MCF 10A (cell line): Measurements from ENCODE around the gene MEF2D. TPM values are rescaled to one million over a fixed set of nuclear protein-coding genes. Genes with fewer than 3 reads are reported as not detected.

Source experiments
- BruUV-seq: library from RNA; stranded (reverse); fragments of 400-500 nt; replicated peaks from 2 replicates; lab custom pipeline; 2021; lab: Mats Ljungman, UMichigan
- CTCF ChIA-PET: fragments of 300-600 bp; sonication (Branson Sonifier 250); formaldehyde crosslinking; extraction: SDS; loops from one replicate; lab custom pipeline; 2021; ENCODE audit warnings: antibody characterized with exemption, inconsistent platforms; lab: Yijun Ruan, JAX
- POLR2A ChIA-PET: fragments of 300-600, 350-650 bp; sonication (Branson Sonifier 250); formaldehyde crosslinking; extraction: SDS; loops from one replicate; lab custom pipeline; 2020; ENCODE audit warnings: antibody characterized with exemption, inconsistent platforms; lab: Yijun Ruan, JAX
- DNase-seq: peaks from one replicate; pipeline ENCODE4 v3.0.0-alpha.2; 2018; ENCODE audit not compliant: unreplicated experiment
- H3K27ac Mint-ChIP-seq: one replicate; pipeline ENCODE4 v1.8.0; 2022; ENCODE audit warnings: mild to moderate bottlenecking, low read depth, mixed read lengths; ENCODE audit not compliant: unreplicated experiment
- H3K27me3 Mint-ChIP-seq: one replicate; pipeline ENCODE4 v1.8.0; 2022; ENCODE audit warnings: mixed read lengths; ENCODE audit not compliant: insufficient read depth, unreplicated experiment
- H3K36me3 Mint-ChIP-seq: one replicate; pipeline ENCODE4 v1.8.0; 2022; ENCODE audit warnings: mild to moderate bottlenecking, moderate library complexity, mixed read lengths; ENCODE audit not compliant: insufficient read depth, unreplicated experiment
- H3K4me1 Mint-ChIP-seq: one replicate; pipeline ENCODE4 v1.8.0; 2022; ENCODE audit warnings: mixed read lengths; ENCODE audit not compliant: insufficient read depth, unreplicated experiment
- H3K4me3 Mint-ChIP-seq: one replicate; pipeline ENCODE4 v1.8.0; 2022; ENCODE audit warnings: mild to moderate bottlenecking, moderate library complexity, mixed read lengths; ENCODE audit not compliant: unreplicated experiment
- H3K9me3 Mint-ChIP-seq: one replicate; pipeline ENCODE4 v1.8.0; 2022; ENCODE audit warnings: mixed read lengths; ENCODE audit not compliant: unreplicated experiment
- CTCF ChIP-seq: fragments of 200-600 bp; IDR thresholded peaks from one replicate; pipeline ENCODE4 v1.8.0; 2022; ENCODE audit warnings: antibody characterized with exemption, mild to moderate bottlenecking; ENCODE audit not compliant: unreplicated experiment
- intact Hi-C: fragments of 100-400 bp; cut with micrococcal nuclease; formaldehyde crosslinking; loops from 2 replicates; pipeline ENCODE4 v1.14.1; 2022
- total RNA-seq: library from RNA; stranded (reverse); gene quantifications from 2 replicates; pipeline ENCODE4 v1.2.3, GENCODE V29; 2022

MEF2D gene
- total RNA-seq, 1 experiment from 2014 or later = 113 TPM

GRCh38 chr1:156435545-156436140, 64.9 kb downstream of the MEF2D start:
- no peaks in the 10 kb centered on the region for H3K9me3 Mint-ChIP-seq
- H3K36me3 Mint-ChIP-seq = no peaks in the 10 kb centered on the region
- H3K4me3 Mint-ChIP-seq = no peak overlapping the region
- ChIA-PET CTCF (interaction anchor here (6.7 kb wide), 1 partner anchor 50 kb away, joined by 76 read pairs; no protein-coding TSS in a partner anchor), POLR2A (interaction anchor here (1.2 kb wide), 1 partner anchor 57 kb away, joined by 3 read pairs; no protein-coding TSS in a partner anchor)
- peaks cover 99% of the 10 kb centered on the region for H3K27me3 Mint-ChIP-seq
- H3K4me1 Mint-ChIP-seq = no peaks in the 10 kb centered on the region
- no peak for DNase-seq
- BruUV-seq = no TSS peak
- no peak overlapping the region for H3K27ac Mint-ChIP-seq
- intact Hi-C loops = no loop called here
- TF ChIP-seq CTCF = no peak

- CTCF ChIA-PET = interaction anchor here (1.0 to 6.7 kb wide), 3 partner anchors 11 to 133 kb away, joined by 3 to 76 read pairs (median 46); no protein-coding TSS in a partner anchor
- BruUV-seq = no TSS peak
- no peaks in the 10 kb centered on the region for H3K4me1 Mint-ChIP-seq
- H3K9me3 Mint-ChIP-seq = no peaks in the 10 kb centered on the region
- H3K4me3 Mint-ChIP-seq = no peak overlapping the region
- no peaks in the 10 kb centered on the region for H3K36me3 Mint-ChIP-seq
- TF ChIP-seq CTCF = no peak
- intact Hi-C loops = no loop called here
- peaks cover 99% of the 10 kb centered on the region for H3K27me3 Mint-ChIP-seq
- no peak for DNase-seq
- H3K27ac Mint-ChIP-seq = no peak overlapping the region
- POLR2A ChIA-PET = interaction anchor here (0.5 to 1.2 kb wide), 2 partner anchors 56 to 502 kb away, joined by 3 read pairs; no protein-coding TSS in a partner anchor
These were observed 65.5 kb downstream of the MEF2D start for GRCh38 chr1:156434989-156435544.

GRCh38 chr1:156433602-156434001, 67.0 kb downstream of the MEF2D start:
- H3K4me1 Mint-ChIP-seq = no peaks in the 10 kb centered on the region
- ChIA-PET POLR2A (no interaction called here), CTCF (interaction anchor here (0.7 to 6.7 kb wide), 5 partner anchors 12 to 636 kb away, joined by 3 to 76 read pairs (median 5); no protein-coding TSS in a partner anchor)
- intact Hi-C loops = no loop called here
- H3K36me3 Mint-ChIP-seq = no peaks in the 10 kb centered on the region
- H3K9me3 Mint-ChIP-seq = no peaks in the 10 kb centered on the region
- no peak overlapping the region for H3K4me3 Mint-ChIP-seq
- no peak for DNase-seq
- no peak for TF ChIP-seq CTCF
- peaks cover 99% of the 10 kb centered on the region for H3K27me3 Mint-ChIP-seq
- BruUV-seq = no TSS peak
- no peak overlapping the region for H3K27ac Mint-ChIP-seq

- Mint-ChIP-seq H3K27ac (no peak overlapping the region), H3K4me1 (no peaks in the 10 kb centered on the region), H3K9me3 (no peaks in the 10 kb centered on the region), H3K27me3 (peaks cover 99% of the 10 kb centered on the region), H3K36me3 (no peaks in the 10 kb centered on the region), H3K4me3 (no peak overlapping the region)
- no peak for TF ChIP-seq CTCF
- no peak for DNase-seq
- intact Hi-C loops = no loop called here
- POLR2A ChIA-PET = interaction anchor here (0.7 kb wide), 1 partner anchor 87 kb away, joined by 3 read pairs; no protein-coding TSS in a partner anchor
- no TSS peak for BruUV-seq
- CTCF ChIA-PET = interaction anchor here (0.8 to 6.7 kb wide), 6 partner anchors 13 to 58 kb away, joined by 3 to 76 read pairs (median 4); no protein-coding TSS in a partner anchor
These were observed 67.5 kb downstream of the MEF2D start for GRCh38 chr1:156433032-156433431.
